HepG2 (cell line): Measurements from ENCODE around the gene DDX19B. TPM values are rescaled to one million over a fixed set of nuclear protein-coding genes. Genes with fewer than 3 reads are reported as not detected.

Experiments used
- ARHGAP35 ChIP-seq: sonication (generic); formaldehyde crosslinking; IDR thresholded peaks from 2 replicates; pipeline ENCODE4 v1.9.0; 2022; ENCODE audit warnings: mild to moderate bottlenecking, inconsistent platforms, moderate library complexity, missing genetic modification reagents, borderline replicate concordance
- ARID3A ChIP-seq: IDR thresholded peaks from 2 replicates; pipeline ENCODE4 v1.6.1; 2012; ENCODE audit warnings: low read depth, low read length, improper control_type of control experiment
- DMTF1 ChIP-seq: sonication (generic); formaldehyde crosslinking; IDR thresholded peaks from 2 replicates; pipeline ENCODE4 v1.4.0; 2020; ENCODE audit warnings: mild to moderate bottlenecking, missing genetic modification reagents
- HNRNPL ChIP-seq: fragments of 200-400 bp; formaldehyde crosslinking; IDR thresholded peaks from 2 replicates; pipeline ENCODE4 v1.6.1; 2017; ENCODE audit warnings: mild to moderate bottlenecking, low read depth, low read length
- KDM6A ChIP-seq: IDR thresholded peaks from 2 replicates; pipeline ENCODE4 v1.6.1; 2016; ENCODE audit warnings: low read depth
- MLXIP ChIP-seq: sonication (generic); formaldehyde crosslinking; IDR thresholded peaks from 2 replicates; pipeline ENCODE4 v1.9.0; 2021; ENCODE audit warnings: missing genetic modification reagents, borderline replicate concordance
- PLSCR1 ChIP-seq: sonication (generic); formaldehyde crosslinking; IDR thresholded peaks from 2 replicates; pipeline ENCODE4 v1.5.0; 2020; ENCODE audit warnings: missing genetic modification reagents, mild to moderate bottlenecking, borderline replicate concordance
- RCOR2 ChIP-seq: IDR thresholded peaks from 2 replicates; pipeline ENCODE4 v1.6.1; 2016; ENCODE audit warnings: missing biosample characterization, missing genetic modification reagents
- REL ChIP-seq: sonication (generic); formaldehyde crosslinking; conservative IDR thresholded peaks from 2 replicates; pipeline ENCODE4 v1.8.0; 2022; ENCODE audit warnings: mild to moderate bottlenecking, missing genetic modification reagents, moderate library complexity
- TRIM22 ChIP-seq: fragments of 450-650 bp; IDR thresholded peaks from 2 replicates; pipeline ENCODE4 v1.6.1; 2017
- ZC3H13 ChIP-seq: sonication (generic); formaldehyde crosslinking; IDR thresholded peaks from 2 replicates; pipeline ENCODE4 v1.8.1; 2023; ENCODE audit warnings: mild to moderate bottlenecking, missing genetic modification reagents, moderate library complexity
- ZFP41 ChIP-seq: sonication (generic); formaldehyde crosslinking; IDR thresholded peaks from 2 replicates; pipeline ENCODE4 v1.4.0; 2020; ENCODE audit warnings: mild to moderate bottlenecking, missing genetic modification reagents, borderline replicate concordance
- ZFP90 ChIP-seq: sonication (generic); formaldehyde crosslinking; IDR thresholded peaks from 2 replicates; pipeline ENCODE4 v1.8.0; 2022; ENCODE audit warnings: missing genetic modification reagents, mild to moderate bottlenecking, inconsistent platforms, borderline replicate concordance
- ZNF124 ChIP-seq: sonication (generic); formaldehyde crosslinking; IDR thresholded peaks from 2 replicates; pipeline ENCODE4 v1.4.0; 2020; ENCODE audit warnings: missing genetic modification reagents
- ZNF331 ChIP-seq: sonication (generic); formaldehyde crosslinking; IDR thresholded peaks from 2 replicates; pipeline ENCODE4 v1.4.0; 2020; ENCODE audit warnings: missing genetic modification reagents
- ZNF343 ChIP-seq: sonication (generic); formaldehyde crosslinking; IDR thresholded peaks from 2 replicates; pipeline ENCODE4 v1.4.0; 2020; ENCODE audit warnings: mild to moderate bottlenecking, missing genetic modification reagents
- ZNF382 ChIP-seq: sonication (generic); formaldehyde crosslinking; IDR thresholded peaks from 2 replicates; pipeline ENCODE4 v1.5.0; 2020; ENCODE audit warnings: missing genetic modification reagents, mild to moderate bottlenecking, borderline replicate concordance
- ZNF567 ChIP-seq: sonication (generic); formaldehyde crosslinking; IDR thresholded peaks from 2 replicates; pipeline ENCODE4 v1.8.1; 2023; ENCODE audit warnings: mild to moderate bottlenecking, missing genetic modification reagents, borderline replicate concordance
- ZNF614 ChIP-seq: IDR thresholded peaks from 2 replicates; pipeline ENCODE4 v1.6.1; 2018; ENCODE audit warnings: missing biosample characterization, missing genetic modification reagents, inconsistent platforms, borderline replicate concordance
- ZSCAN30 ChIP-seq: sonication (generic); formaldehyde crosslinking; IDR thresholded peaks from 2 replicates; pipeline ENCODE4 v1.5.0; 2020; ENCODE audit warnings: mild to moderate bottlenecking, missing genetic modification reagents
- polyA plus RNA-seq, 8 experiments: library from polyadenylated mRNA; depleted of rRNA in 3 of 8; stranded (reverse) in 7 of 8; unstranded in 1 of 8; fragments of >200 nt; fragmentation: Illumina TruSeq in 4 of 8; extraction: Trizol in 4 of 8; gene quantifications; 2 replicates each; pipeline versions ENCODE4 v1.2.1 to v1.2.3, GENCODE V29; 2011 to 2016; ENCODE audit warnings: low read depth in 4 of 8, missing spikeins in 1 of 8, mixed read lengths in 1 of 8; ENCODE audit not compliant: insufficient read depth in 1 of 8
- total RNA-seq, 5 experiments: library from RNA; depleted of rRNA; stranded (reverse); fragments of >200 nt; fragmentation: Illumina TruSeq; extraction: Trizol; gene quantifications; 2 replicates each; pipeline ENCODE4 v1.2.3, GENCODE V29; 2016; ENCODE audit warnings: low read depth in 1 of 5

DDX19B gene
- total and polyA plus RNA-seq, 2 of the 13 experiments (the other 11 are each of a cell fraction or from before 2014, with no cell fraction given) = 36.2 to 40.0 TPM

- TF ChIP-seq ZNF567 (CRISPR knock-in tag) (peak; percentile 84; the same call in 1 of the 2 replicates), ARHGAP35 (CRISPR knock-in tag) (peak; percentile 97; the same call in 1 of the 2 replicates), ZSCAN30 (no peak), KDM6A (CRISPR knock-in tag) (no peak), ZNF343 (CRISPR knock-in tag) (peak; percentile 86), TRIM22 (no peak), ZNF614 (CRISPR knock-in tag) (peak; percentile 97), MLXIP (CRISPR knock-in tag) (peak; percentile 81; the same call in 1 of the 2 replicates), RCOR2 (CRISPR knock-in tag) (no peak), ZFP41 (CRISPR knock-in tag) (peak; percentile 84), ZFP90 (CRISPR knock-in tag) (peak; percentile 25), ZNF124 (CRISPR knock-in tag) (peak; percentile 71), ARID3A (0 out of 2 replicates have a peak, but pooled peaks have one; percentile 15), HNRNPL (peak; percentile 74; the same call in 1 of the 2 replicates), PLSCR1 (no peak), ZNF382 (CRISPR knock-in tag) (no peak), DMTF1 (CRISPR knock-in tag) (0 out of 2 replicates have a peak, but pooled peaks have one; percentile 40), ZC3H13 (peak; percentile 100), ZNF331 (CRISPR knock-in tag) (peak; percentile 97), REL (CRISPR knock-in tag) (peak; percentile 97)
Measured at GRCh38 chr16:70251629-70252354, 47.2 kb upstream of the DDX19B start, which contains the start of gene EXOSC6 (continued).
